Stimulated activated CD4-positive, alpha-beta T cell treated with anti-CD3 and anti-CD28 coated beads, TNF-alpha, amount 100 ng/mL, for 1 hour (primary cell): ENCODE data around the gene INPP4B.

ENCODE experiments used
- DNase-seq, 3 donors: peaks; one replicate each; pipeline ENCODE4 v3.0.0-alpha.2; 2020; ENCODE audit warnings: low read depth in 3 of 3, low spot score in 1 of 3

Gene INPP4B

GRCh38 chr4:142383800-142384470, 462.2 kb downstream of the INPP4B start:
- no peak for DNase-seq

- DNase-seq = no peak
Measured at GRCh38 chr4:142383354-142383753, 462.7 kb downstream of the INPP4B start.

GRCh38 chr4:142380052-142380602, 466.0 kb downstream of the INPP4B start:
- DNase-seq = no peak

- DNase-seq = no peak
Measured at GRCh38 chr4:142379277-142380051, 466.6 kb downstream of the INPP4B start.

GRCh38 chr4:142378179-142378578, 467.9 kb downstream of the INPP4B start:
- DNase-seq = no peak

DNA sequence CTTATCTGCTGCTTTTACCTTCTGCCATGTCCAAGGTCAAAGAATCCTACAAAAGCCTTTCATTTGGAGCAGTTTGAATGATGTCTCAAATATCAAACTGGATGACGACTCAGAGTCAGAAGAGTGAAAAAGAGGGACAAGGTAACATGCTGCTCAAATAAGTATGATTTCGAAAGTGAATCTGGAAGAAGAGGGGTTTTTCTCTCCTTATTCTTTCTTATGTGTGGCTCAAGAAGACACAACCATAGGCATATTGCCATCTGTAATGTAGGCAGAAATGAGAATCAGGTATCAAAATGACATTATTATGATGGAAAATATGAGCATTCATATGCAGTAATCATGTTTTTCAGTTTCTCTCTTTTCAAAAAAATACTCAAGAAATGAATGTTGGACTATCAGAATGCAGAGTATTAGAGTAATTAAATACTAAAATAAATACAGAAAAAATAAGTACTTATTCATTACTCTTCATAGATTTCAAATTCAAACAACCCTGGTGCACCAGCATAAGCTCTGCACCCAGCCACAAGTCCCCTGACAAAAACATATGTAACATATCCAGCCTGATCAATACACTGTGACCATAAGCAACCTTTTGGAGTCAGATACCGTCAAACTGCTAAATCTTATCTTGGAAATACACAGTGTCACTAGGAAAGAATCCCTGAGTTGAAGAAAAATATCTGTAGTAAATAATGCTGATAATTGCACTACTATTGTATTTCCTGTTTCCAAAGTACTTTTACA, 468.6 kb downstream of the INPP4B start:
- no peak for DNase-seq

DNA sequence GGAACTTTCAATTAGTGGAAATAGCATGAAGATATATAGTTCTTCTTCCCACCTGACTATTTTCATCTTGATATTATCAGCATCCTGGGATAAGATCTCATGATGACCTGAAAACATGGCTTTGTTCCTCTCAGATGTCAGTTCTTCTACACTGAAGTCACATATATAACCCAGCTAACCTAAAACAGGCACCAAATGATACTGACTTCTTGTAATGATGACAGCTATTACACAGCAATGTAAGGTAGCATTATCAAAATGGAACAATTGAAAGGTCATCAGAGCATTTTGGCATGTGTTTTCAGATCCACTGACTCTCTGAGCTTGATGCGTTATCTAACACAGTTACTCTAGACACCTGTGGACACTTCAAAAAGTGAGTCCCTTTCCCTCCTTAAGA, 469.9 kb downstream of the INPP4B start:
- no peak for DNase-seq

GRCh38 chr4:142373610-142374009, 472.5 kb downstream of the INPP4B start:
- no peak for DNase-seq

DNA sequence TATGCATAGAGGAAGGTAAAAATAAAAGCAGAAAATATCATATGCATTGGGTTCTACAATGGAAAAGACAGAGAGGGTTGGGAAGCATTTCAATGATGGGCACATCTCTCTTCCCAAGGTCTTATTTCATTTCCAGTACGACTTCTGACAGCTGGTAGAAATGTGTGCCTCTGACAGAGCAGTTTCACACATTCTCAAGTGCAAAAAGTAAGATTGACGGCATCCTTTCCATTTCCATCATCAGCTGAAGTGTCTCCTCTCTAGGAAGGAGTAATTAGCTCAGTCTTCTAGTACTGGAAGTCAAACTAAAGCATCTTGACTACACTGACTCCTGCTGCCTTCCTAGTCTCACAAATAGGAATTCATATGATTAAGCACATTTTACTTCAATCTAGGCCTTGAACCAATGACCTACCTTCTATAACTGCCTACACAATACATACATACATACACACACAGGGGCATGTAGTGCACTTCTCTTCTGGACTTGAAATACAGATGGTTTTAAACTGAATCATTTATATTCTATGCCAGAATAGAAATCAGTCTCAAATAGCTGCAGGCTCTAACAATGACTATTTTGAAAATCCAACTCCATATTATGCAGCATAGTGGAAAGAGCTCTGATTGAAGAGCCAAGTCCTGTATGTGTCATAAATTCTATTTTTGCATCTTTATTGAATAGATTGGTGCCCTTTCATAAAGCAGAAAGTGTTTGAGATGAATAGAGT, 473.4 kb downstream of the INPP4B start:
- no peak for DNase-seq

- DNase-seq = no peak
Measured at GRCh38 chr4:142369141-142369540, 477.0 kb downstream of the INPP4B start.

DNA sequence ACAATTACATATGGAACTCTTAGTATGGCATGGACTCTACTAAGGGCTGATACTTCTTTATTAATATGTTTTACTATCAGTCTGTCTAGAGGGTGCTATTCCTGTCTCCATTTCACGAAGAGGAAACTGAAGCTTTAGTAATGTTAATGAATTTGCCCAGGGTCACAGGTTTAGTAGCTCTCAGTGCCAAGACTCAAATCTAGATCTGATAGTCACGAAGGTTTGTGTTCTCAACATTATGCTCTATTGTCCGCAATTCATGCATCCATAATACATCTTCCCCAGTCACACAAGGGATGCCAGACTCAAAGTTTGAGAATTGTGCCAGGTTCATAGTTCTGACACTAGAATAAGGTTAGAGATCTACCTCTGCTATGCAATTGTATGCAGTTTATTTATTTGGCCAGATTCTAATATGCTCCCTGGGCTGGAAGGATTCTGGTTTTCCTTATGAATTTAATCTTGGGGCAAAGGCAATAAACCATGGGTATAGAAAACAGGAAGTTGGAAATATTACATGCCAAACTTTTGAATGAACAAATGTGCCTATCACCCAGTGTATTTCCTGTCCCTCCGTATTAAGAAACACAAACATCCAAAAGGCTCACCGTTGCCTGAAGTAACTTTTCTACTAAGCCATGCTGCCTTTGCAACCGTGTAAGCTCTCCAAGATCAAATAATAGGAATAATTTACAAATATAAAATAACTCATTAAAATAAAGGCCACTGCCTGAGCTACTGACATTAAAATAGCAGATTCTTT, 478.5 kb downstream of the INPP4B start:
- no peak for DNase-seq

- DNase-seq = no peak
Measured at GRCh38 chr4:142366769-142367181, 479.3 kb downstream of the INPP4B start.

- no peak for DNase-seq
Measured at GRCh38 chr4:142365391-142365790, 480.7 kb downstream of the INPP4B start.

GRCh38 chr4:142363686-142364085, 482.4 kb downstream of the INPP4B start:
- DNase-seq = no peak

GRCh38 chr4:142361981-142362380, 484.1 kb downstream of the INPP4B start:
- DNase-seq = no peak

DNA sequence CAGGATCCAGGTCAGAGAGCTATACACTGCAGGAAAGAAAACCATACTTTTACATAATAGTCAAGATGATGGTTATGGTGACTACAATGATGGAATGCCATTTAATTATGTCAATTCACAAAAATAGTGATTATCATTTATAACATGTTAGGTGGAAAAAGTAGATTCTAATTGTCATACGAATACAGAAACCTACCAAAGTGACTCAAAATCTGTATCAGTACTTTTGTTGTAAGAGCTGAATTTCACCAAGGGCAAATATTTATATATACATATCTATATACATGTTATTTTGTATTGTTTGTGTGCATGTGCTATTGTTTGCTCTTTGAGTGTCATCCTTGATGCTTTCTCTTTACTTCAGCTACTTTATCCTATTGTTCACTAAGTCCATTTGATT, 485.4 kb downstream of the INPP4B start:
- DNase-seq = no peak

- DNase-seq = no peak
Measured at GRCh38 chr4:142358656-142359055, 487.4 kb downstream of the INPP4B start.

GRCh38 chr4:142356801-142357200, 489.3 kb downstream of the INPP4B start:
- DNase-seq = no peak

GRCh38 chr4:142356118-142356759, 489.9 kb downstream of the INPP4B start:
- DNase-seq = no peak

DNA sequence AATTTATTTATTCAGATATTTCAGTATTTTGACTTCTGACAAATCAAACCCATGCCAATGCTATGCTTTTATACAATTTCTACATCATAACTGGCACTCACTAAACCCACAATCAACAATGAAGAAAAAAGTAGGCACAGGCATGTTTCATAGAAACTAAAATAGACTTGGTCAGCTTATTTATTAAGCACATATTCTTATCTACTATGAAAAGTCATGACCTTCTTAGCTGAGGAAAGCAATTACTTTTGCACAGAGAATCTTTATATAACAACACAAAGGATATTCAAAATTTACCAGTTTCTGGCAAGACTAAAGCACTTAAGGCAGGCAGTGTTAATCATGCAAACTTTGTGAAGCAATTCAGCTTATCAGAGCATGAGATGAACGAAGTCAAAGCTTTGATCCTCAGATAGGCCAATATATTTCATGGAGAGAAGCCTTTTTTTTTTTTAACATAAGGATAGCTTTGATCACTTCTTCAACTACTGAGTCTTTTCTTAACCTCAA, 490.6 kb downstream of the INPP4B start:
- no peak for DNase-seq
